Inflammatory macrophage treated with lipopolysaccharide for 1 hour (primary cell): Measurements from ENCODE around the gene MAPK12.

Experiments
- DNase-seq, 2 donors: peaks; one replicate each; pipeline ENCODE4 v3.0.0-alpha.2; 2020 to 2022

MAPK12 gene

GRCh38 chr22:50250555-50251476, 10.7 kb downstream of the MAPK12 start, which contains the start of gene HDAC10:
Gene HDAC10, minus strand, starts transcription at chr22:50251265. Its CDS starts 233 bp downstream, at chr22:50251032.
- DNase-seq = peak; percentile 78 to 90

GRCh38 chr22:50250249-50250554, 11.3 kb downstream of the MAPK12 start:
- DNase-seq = no peak

DNA sequence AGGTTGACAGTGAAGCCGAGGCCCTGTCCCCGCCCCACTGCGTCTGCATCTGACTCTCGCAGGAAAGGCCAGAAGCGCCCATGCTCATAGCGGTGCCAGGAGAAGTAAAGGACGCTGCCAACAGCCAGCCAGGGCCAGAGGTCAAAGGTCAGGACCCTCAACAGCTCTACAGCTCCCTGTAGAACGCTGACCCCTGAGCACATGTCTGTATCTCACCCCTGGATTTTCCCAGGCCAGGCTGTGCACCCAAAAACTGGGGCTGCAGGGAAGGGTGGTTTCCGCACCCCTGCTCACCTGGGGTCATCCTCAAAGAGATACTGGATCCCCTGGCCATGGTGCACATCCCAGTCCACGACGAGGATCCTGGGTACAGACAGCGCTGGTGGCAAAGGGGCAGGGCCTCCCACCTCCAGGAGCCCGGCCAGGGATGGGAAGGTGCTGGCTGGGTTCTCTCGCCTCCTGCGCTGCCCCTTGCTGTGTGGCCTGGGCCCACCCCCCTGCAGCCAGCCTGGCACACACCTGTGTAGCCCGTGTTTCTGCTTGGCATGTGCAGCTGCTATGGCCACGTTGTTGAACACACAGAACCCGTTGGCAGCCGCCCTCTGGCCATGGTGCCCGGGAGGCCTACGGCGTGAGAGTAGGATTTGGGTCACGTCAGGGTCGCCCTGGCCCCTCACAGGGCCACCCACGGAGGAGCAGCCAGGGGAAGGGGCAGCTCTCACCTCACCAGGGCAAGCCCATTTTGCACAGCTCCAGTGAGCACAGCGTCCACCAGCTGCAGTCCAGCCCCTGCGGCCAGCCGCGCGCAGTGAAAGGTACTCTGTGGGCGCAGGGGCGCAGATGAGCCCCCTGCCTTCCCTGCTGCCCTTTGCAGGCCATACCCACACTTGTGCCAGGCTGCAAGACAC, 11.9 kb downstream of the MAPK12 start:
- no peak for DNase-seq

GRCh38 chr22:50248196-50249081, 13.0 kb downstream of the MAPK12 start:
- DNase-seq = no peak

DNA sequence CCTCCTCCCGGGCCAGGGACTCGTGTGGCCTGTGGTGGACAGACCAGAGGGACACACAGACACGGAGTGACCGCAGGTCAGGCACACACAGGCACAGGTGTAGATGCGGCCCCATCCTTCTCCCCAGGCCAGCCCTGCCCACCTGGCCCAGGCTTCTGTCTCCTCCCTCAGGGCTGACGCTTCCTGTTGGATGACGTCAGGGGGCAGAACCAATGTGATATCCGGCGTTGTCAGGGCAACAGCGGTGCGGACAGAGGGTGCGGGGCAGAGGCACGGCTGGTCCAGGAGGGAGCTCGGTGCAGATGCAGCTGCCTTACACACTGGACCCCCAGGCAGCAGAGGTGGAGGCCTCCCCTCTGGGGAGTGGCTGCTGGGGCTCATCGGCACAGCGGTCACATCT, 13.7 kb downstream of the MAPK12 start:
- no peak for DNase-seq

GRCh38 chr22:50246242-50247175, 15.0 kb downstream of the MAPK12 start:
- DNase-seq = no peak

GRCh38 chr22:50245214-50246072, 16.0 kb downstream of the MAPK12 start:
- DNase-seq = no peak

GRCh38 chr22:50244420-50245213, 16.9 kb downstream of the MAPK12 start, which contains the start of gene TUBGCP6:
Gene TUBGCP6, minus strand, starts transcription at chr22:50245023. Its CDS starts 564 bp downstream, at chr22:50244459.
- DNase-seq = peak; percentile 91 to 96

DNA sequence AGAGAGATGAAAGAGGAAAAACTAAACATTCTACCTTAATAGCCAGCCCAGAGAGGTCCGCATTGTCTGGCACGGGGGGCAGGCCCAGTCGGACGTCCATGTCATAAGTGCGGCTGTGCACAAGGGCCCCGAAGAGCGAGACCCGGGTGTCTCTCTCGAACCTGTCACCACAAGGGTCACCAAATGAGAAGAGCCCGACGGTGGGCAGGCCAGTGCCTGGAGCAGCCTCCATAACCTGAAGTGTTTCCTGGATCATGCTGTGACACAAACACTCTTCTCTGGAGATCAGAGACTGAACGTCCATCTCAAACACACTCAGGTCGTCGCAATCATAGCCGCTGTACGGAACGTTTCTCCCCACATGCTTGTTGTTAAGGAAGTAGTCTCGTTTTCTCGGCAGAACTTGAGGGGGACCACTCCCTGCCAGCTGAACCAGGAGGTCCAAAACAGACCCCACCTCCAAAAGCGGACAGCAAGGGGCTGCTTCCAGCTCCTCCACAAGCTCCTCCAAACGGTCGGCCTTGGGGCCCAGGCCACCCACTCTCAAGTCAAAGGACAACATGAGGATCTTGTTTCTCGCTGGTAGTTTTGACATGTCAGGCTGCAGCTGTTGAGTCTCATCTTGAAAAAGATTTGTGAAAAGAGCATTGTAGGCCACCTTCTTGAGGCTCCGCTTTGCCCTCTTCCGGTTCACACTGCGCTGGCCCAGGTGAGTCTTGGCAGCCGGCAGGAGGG, 17.6 kb downstream of the MAPK12 start:
- peak in 1 of 2 donors; percentile 18 for DNase-seq

GRCh38 chr22:50242406-50242949, 19.0 kb downstream of the MAPK12 start:
- no peak for DNase-seq

- no peak for DNase-seq
These were observed 22.7 kb downstream of the MAPK12 start for GRCh38 chr22:50238755-50239154.

- DNase-seq = no peak
These were observed 24.6 kb downstream of the MAPK12 start for GRCh38 chr22:50236731-50237409.

- no peak for DNase-seq
These were observed 28.3 kb downstream of the MAPK12 start for GRCh38 chr22:50233223-50233622.

- no peak for DNase-seq
These were observed 28.9 kb downstream of the MAPK12 start for GRCh38 chr22:50232481-50233151.

- no peak for DNase-seq
These were observed 32.1 kb downstream of the MAPK12 start for GRCh38 chr22:50229370-50229769.

- no peak for DNase-seq
These were observed 33.1 kb downstream of the MAPK12 start for GRCh38 chr22:50228366-50228765.

- DNase-seq = no peak
These were observed 33.8 kb downstream of the MAPK12 start for GRCh38 chr22:50227579-50228215.
